HG03045 (cell line): ENCODE data around the gene ZFAND5.

Source experiments
- ATAC-seq: cut with Tn5 transposase; IDR thresholded peaks from one replicate; pipeline ENCODE4 v1.9.1; 2021; ENCODE audit warnings: mild to moderate bottlenecking, moderate library complexity; ENCODE audit not compliant: unreplicated experiment

Gene ZFAND5

GRCh38 chr9:72364679-72365524, at the start of gene ZFAND5:
Gene ZFAND5 (minus strand): TSS chr9:72365208. CDS start chr9:72360778, 4,430 bp downstream.
- peak; percentile 87 for ATAC-seq

- no peak for ATAC-seq
Measured at GRCh38 chr9:72412483-72413040, 47.6 kb upstream of the ZFAND5 start.

GRCh38 chr9:72410214-72410613, 45.2 kb upstream of the ZFAND5 start:
- ATAC-seq = no peak

- ATAC-seq = no peak
Measured at GRCh38 chr9:72407114-72407513, 42.1 kb upstream of the ZFAND5 start.

GRCh38 chr9:72402744-72403143, 37.7 kb upstream of the ZFAND5 start:
- no peak for ATAC-seq

GRCh38 chr9:72401396-72401795, 36.4 kb upstream of the ZFAND5 start:
- ATAC-seq = no peak

- no peak for ATAC-seq
Measured at GRCh38 chr9:72400866-72401265, 35.9 kb upstream of the ZFAND5 start.

- no peak for ATAC-seq
Measured at GRCh38 chr9:72399391-72399790, 34.4 kb upstream of the ZFAND5 start.

GRCh38 chr9:72396247-72397091, 31.5 kb upstream of the ZFAND5 start:
- no peak for ATAC-seq

- no peak for ATAC-seq
Measured at GRCh38 chr9:72394066-72394465, 29.1 kb upstream of the ZFAND5 start.

- no peak for ATAC-seq
Measured at GRCh38 chr9:72390907-72391306, 25.9 kb upstream of the ZFAND5 start.

- ATAC-seq = no peak
Measured at GRCh38 chr9:72386186-72386585, 21.2 kb upstream of the ZFAND5 start.

GRCh38 chr9:72384710-72385485, 19.9 kb upstream of the ZFAND5 start:
- no peak for ATAC-seq

GRCh38 chr9:72383978-72384709, 19.1 kb upstream of the ZFAND5 start:
- ATAC-seq = no peak

GRCh38 chr9:72382405-72382804, 17.4 kb upstream of the ZFAND5 start:
- ATAC-seq = no peak

GRCh38 chr9:72377041-72377440, 12.0 kb upstream of the ZFAND5 start:
- ATAC-seq = no peak

GRCh38 chr9:72371151-72371550, 6.1 kb upstream of the ZFAND5 start:
- no peak for ATAC-seq

GRCh38 chr9:72365525-72366256, 683 bp upstream of the ZFAND5 start:
- peak; percentile 43 for ATAC-seq

GRCh38 chr9:72363908-72364678, 915 bp downstream of the ZFAND5 start:
- peak; percentile 46 for ATAC-seq
